TTC549 (cell line): ENCODE results near the gene TPD52L1.

Experiments used
- FAIRE-seq: peaks from 2 replicates; lab custom pipeline; 2012; peaks lifted over from hg19 to GRCh38; lab: Jason Lieb, UNC

Gene TPD52L1

DNA sequence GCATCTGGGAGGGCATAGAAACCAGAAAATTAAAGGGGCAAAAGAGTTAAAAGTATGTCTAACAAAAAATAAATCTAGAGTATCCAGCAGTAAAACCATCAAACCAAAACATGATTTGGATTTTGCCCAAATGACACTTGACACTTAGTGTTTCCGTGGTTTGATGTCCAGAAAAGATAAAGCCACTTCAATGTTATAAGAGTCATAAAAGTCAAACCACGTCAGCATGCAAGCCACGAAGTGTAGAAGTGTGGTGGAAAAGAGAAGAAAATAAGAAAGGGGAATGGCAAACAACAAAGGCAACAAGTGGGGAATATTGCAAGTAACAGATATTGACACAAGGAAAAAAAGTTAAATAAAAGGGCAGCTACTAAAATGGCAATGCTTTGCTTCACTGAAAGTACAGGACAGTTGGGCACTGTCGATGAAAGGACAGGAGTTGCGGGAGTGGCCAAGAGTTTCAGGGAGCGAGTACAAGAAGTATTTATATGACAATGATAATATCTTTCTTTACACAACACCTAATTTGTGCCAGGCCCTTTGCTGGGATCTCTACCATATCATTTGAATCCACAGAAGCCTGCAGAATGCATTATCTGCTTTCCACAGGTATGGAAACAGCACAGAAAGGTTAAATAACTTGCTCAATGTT is 154.5 kb downstream of the TPD52L1 start:
- no peak for FAIRE-seq

- FAIRE-seq = peak; percentile 75
Measured at GRCh38 chr6:125310994-125311649, 157.5 kb downstream of the TPD52L1 start.

DNA sequence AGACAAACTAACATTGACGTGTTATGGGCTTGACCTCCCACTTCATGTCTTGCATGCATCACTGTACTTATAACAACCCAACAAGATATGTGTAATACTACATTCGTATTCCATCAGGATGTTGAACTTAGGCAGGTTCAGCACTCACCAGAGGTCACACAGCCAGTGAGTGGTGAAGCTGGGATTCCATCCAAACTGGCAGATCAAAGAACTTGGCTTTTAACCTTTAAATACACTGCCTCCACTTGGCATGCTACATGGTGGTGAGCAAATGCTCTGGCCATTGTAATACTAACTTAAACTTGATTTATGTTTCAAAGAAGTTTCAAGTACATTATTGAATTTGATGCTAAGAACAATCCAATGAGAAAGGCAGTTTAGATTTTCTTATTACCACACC is 158.9 kb downstream of the TPD52L1 start:
- no peak for FAIRE-seq

DNA sequence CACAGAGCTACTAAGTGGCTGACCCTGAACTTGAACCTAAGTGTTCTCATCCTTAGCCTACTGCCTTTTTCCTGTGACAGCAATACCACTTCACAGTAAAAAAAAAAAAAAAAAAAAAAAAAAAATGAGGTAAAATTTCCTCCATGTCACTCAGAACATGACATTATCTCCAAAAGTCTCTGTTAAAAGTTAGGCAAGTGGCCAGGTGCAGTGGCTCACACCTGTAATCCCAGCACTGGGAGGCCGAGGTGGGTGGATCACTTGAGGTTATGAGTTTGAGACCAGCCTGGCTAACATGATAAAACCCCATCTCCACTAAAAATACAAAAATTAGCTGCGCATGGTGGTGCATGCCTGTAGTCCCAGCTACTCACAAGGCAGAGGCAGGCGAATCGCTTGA is 159.4 kb downstream of the TPD52L1 start:
- FAIRE-seq = no peak
